ENCODE results near the gene HDAC4. TPM values are rescaled to one million over a fixed set of nuclear protein-coding genes. Genes with fewer than 3 reads are reported as not detected.

Gene HDAC4
- total and polyA plus RNA-seq, 2 experiments from 2014 or later, result 8.1 to 41.8 TPM

DNA sequence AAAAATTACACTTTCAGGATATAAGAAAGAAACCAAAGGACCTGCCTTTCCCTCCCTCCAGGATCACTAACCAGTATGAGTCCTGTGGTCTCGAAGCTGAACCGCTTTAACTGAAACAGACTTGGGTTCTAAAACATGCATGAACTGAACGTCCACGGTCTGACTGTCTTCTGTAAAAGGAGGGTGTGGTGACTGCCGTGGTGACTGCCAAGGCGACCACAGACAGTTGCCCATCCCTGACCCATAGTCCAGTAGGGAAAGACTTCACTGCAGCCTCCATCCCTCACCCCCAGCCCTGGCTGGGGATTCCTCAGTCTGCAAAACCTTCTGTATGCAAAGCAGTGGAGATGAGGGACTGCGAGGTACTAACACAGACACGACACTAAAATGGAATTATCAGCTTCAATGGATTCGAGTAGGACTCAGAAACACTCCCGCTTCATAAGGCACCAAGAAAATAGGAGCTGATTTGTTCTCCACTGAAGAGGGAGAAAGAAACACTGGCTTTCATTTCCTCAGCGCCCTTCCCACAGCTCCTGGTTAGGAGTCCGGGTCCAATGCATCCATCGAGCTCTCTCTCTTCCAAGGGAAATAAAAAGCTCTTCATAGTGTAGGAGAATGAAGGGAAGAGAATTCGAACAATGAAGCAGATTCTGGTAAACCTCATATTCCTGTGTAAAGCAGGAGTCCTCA, 197.2 kb downstream of the HDAC4 start (continued):
- TF ChIP-seq, protein P1, sequence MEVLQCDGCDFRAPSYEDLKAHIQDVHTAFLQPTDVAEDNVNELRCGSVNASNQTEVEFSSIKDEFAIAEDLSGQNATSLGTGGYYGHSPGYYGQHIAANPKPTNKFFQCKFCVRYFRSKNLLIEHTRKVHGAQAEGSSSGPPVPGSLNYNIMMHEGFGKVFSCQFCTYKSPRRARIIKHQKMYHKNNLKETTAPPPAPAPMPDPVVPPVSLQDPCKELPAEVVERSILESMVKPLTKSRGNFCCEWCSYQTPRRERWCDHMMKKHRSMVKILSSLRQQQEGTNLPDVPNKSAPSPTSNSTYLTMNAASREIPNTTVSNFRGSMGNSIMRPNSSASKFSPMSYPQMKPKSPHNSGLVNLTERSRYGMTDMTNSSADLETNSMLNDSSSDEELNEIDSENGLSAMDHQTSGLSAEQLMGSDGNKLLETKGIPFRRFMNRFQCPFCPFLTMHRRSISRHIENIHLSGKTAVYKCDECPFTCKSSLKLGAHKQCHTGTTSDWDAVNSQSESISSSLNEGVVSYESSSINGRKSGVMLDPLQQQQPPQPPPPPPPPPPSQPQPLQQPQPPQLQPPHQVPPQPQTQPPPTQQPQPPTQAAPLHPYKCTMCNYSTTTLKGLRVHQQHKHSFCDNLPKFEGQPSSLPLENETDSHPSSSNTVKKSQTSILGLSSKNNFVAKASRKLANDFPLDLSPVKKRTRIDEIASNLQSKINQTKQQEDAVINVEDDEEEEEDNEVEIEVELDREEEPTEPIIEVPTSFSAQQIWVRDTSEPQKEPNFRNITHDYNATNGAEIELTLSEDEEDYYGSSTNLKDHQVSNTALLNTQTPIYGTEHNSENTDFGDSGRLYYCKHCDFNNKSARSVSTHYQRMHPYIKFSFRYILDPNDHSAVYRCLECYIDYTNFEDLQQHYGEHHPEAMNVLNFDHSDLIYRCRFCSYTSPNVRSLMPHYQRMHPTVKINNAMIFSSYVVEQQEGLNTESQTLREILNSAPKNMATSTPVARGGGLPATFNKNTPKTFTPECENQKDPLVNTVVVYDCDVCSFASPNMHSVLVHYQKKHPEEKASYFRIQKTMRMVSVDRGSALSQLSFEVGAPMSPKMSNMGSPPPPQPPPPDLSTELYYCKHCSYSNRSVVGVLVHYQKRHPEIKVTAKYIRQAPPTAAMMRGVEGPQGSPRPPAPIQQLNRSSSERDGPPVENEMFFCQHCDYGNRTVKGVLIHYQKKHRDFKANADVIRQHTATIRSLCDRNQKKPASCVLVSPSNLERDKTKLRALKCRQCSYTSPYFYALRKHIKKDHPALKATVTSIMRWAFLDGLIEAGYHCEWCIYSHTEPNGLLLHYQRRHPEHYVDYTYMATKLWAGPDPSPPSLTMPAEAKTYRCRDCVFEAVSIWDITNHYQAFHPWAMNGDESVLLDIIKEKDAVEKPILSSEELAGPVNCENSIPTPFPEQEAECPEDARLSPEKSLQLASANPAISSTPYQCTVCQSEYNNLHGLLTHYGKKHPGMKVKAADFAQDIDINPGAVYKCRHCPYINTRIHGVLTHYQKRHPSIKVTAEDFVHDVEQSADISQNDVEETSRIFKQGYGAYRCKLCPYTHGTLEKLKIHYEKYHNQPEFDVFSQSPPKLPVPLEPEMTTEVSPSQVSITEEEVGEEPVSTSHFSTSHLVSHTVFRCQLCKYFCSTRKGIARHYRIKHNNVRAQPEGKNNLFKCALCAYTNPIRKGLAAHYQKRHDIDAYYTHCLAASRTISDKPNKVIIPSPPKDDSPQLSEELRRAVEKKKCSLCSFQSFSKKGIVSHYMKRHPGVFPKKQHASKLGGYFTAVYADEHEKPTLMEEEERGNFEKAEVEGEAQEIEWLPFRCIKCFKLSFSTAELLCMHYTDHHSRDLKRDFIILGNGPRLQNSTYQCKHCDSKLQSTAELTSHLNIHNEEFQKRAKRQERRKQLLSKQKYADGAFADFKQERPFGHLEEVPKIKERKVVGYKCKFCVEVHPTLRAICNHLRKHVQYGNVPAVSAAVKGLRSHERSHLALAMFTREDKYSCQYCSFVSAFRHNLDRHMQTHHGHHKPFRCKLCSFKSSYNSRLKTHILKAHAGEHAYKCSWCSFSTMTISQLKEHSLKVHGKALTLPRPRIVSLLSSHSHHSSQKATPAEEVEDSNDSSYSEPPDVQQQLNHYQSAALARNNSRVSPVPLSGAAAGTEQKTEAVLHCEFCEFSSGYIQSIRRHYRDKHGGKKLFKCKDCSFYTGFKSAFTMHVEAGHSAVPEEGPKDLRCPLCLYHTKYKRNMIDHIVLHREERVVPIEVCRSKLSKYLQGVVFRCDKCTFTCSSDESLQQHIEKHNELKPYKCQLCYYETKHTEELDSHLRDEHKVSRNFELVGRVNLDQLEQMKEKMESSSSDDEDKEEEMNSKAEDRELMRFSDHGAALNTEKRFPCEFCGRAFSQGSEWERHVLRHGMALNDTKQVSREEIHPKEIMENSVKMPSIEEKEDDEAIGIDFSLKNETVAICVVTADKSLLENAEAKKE (CRISPR knock-in tag; IDR thresholded peaks at IDR 0.05), result no peak
- TF ChIP-seq, protein P2, sequence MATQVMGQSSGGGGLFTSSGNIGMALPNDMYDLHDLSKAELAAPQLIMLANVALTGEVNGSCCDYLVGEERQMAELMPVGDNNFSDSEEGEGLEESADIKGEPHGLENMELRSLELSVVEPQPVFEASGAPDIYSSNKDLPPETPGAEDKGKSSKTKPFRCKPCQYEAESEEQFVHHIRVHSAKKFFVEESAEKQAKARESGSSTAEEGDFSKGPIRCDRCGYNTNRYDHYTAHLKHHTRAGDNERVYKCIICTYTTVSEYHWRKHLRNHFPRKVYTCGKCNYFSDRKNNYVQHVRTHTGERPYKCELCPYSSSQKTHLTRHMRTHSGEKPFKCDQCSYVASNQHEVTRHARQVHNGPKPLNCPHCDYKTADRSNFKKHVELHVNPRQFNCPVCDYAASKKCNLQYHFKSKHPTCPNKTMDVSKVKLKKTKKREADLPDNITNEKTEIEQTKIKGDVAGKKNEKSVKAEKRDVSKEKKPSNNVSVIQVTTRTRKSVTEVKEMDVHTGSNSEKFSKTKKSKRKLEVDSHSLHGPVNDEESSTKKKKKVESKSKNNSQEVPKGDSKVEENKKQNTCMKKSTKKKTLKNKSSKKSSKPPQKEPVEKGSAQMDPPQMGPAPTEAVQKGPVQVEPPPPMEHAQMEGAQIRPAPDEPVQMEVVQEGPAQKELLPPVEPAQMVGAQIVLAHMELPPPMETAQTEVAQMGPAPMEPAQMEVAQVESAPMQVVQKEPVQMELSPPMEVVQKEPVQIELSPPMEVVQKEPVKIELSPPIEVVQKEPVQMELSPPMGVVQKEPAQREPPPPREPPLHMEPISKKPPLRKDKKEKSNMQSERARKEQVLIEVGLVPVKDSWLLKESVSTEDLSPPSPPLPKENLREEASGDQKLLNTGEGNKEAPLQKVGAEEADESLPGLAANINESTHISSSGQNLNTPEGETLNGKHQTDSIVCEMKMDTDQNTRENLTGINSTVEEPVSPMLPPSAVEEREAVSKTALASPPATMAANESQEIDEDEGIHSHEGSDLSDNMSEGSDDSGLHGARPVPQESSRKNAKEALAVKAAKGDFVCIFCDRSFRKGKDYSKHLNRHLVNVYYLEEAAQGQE (IDR thresholded peaks at IDR 0.05; ENCODE audit: unreplicated experiment), result no peak
- no peak for TF ChIP-seq ETS1 (IDR thresholded peaks at IDR 0.05)
- no peak for TF ChIP-seq ZNF114 (CRISPR knock-in tag; IDR thresholded peaks at IDR 0.05)
- TF ChIP-seq NANOG (IDR thresholded peaks at IDR 0.05; ENCODE audit: borderline replicate concordance), result no peak
- TF ChIP-seq EZH2phosphoT487 (IDR thresholded peaks at IDR 0.05; ENCODE audit: unreplicated experiment), result no peak
- TF ChIP-seq, protein P3, sequence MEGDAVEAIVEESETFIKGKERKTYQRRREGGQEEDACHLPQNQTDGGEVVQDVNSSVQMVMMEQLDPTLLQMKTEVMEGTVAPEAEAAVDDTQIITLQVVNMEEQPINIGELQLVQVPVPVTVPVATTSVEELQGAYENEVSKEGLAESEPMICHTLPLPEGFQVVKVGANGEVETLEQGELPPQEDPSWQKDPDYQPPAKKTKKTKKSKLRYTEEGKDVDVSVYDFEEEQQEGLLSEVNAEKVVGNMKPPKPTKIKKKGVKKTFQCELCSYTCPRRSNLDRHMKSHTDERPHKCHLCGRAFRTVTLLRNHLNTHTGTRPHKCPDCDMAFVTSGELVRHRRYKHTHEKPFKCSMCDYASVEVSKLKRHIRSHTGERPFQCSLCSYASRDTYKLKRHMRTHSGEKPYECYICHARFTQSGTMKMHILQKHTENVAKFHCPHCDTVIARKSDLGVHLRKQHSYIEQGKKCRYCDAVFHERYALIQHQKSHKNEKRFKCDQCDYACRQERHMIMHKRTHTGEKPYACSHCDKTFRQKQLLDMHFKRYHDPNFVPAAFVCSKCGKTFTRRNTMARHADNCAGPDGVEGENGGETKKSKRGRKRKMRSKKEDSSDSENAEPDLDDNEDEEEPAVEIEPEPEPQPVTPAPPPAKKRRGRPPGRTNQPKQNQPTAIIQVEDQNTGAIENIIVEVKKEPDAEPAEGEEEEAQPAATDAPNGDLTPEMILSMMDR (conservative IDR thresholded peaks at IDR 0.05; ENCODE audit: low read depth in 2 of 2), result no peak
- no peak for TF ChIP-seq ZNF331 (CRISPR knock-in tag; IDR thresholded peaks at IDR 0.05; ENCODE audit: low read depth)
- TF ChIP-seq JUNB (IDR thresholded peaks at IDR 0.05; ENCODE audit: unreplicated experiment), result no peak

Measured in GM23338 (cell line).